Body of pancreas (tissue), 4 donors: ENCODE data around the gene SMPDL3B.

Experiments used
- CTCF ChIP-seq, 7 experiments: fragments of 450-650 bp in 4 of 7; fragments of 200-600 bp in 3 of 7; sonication (generic) in 3 of 7; IDR thresholded peaks; one replicate each; pipeline ENCODE4 v1.5.1; 2016 to 2019; ENCODE audit warnings: antibody characterized with exemption in 7 of 7
- POLR2A ChIP-seq, 3 donors: fragments of 450-650 bp; IDR thresholded peaks; one replicate each; pipeline ENCODE4 v1.6.1; 2016; ENCODE audit warnings: antibody characterized with exemption in 3 of 3, mild to moderate bottlenecking in 2 of 3

- TF ChIP-seq CTCF (IDR thresholded peaks at IDR 0.05) (no peak), POLR2A (IDR thresholded peaks at IDR 0.05) (no peak)
Measured at GRCh38 chr1:27922272-27922671, 12.5 kb upstream of the SMPDL3B start.
